HG03442 (cell line): ENCODE measurements around the gene ACTR3.
A peak's percentile ranks its signal among the peaks of the same experiment; 100 is the strongest.

Source experiments
- ATAC-seq: cut with Tn5 transposase; IDR thresholded peaks from one replicate; pipeline ENCODE4 v1.9.1; 2021; ENCODE audit warnings: mild to moderate bottlenecking, moderate library complexity; ENCODE audit not compliant: unreplicated experiment

The ACTR3 gene

DNA sequence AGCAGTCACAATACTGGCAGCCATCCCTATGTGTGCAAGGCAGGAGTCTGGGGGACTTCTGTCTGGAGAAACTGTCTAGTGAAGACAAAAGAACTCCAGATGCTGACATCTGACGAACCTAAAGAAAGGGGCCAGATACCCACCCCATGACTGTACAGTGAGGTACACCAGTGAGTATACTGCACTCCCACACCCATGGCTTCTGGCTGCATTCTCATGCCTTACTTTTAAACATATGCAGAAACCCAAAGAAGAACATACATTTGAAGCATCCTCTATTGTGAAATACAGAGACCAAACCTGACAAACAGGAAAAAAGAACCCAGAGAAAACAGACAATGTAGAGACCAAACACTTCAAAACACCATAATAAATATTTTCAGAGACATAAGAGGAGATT is 102.2 kb downstream of the ACTR3 start:
- ATAC-seq: no peak

DNA sequence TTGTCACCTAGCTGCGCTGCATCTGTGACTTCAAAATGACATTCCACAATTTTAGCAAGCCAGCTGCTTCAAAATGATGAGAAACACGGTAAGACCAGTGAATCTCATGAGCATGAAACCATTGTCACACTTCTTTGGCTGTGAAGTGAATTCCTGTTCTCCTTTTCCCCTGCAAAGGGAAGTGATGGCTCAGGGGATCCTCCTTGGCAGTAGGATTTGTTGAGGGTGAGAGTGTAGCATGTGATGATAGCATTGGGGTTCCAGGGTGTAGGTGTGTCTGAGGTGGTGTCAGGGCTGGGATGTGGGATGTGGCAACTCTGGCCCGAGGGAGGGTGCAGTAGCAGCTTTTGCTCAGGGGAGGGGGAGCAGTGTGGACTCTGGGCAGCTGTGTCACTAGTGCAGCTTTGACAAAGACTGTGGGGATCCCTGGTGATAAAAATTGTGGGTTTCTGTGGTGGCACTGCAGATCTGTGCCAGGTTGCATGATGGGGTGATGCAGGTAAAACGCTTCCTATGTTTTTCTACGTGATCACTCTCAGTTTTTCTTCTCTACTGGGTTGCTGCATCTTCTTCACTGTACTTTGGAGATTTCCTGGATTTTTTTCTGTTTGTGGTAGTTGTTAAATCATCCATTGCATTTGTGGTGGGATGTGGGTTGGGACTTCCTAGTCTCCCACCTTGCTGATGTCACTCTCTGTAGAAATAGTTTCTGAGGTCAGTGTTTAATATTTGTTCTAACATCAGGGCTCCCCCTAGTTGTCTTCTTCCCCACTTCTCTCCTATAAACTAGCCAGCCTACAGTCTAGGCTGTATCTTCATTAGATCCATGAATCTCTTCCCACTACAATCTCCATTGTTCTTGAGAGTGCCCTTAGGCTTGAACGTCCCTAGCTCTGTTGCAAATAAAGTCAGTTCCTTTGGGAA is 107.0 kb downstream of the ACTR3 start:
- ATAC-seq: no peak

DNA sequence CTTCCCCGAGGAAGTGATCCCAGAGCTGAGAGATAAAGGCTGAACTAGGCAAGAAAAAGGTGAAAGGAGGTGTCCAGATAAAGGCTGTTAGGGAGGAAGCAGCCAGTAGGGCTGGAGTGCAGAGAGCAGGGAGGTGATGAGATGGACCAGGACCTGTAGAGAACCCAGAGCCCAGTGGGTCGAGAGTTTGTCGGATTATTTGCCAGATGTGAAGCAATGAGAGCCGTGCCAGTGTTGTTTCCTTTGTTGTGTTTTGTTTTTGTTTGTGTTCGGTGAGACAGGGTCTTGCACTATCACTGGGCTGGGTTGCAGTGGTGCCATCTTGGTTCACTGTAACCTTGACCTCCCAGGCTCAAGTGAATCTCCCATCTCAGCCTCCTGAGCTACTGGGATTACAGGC is 111.3 kb downstream of the ACTR3 start:
- ATAC-seq: no peak

DNA sequence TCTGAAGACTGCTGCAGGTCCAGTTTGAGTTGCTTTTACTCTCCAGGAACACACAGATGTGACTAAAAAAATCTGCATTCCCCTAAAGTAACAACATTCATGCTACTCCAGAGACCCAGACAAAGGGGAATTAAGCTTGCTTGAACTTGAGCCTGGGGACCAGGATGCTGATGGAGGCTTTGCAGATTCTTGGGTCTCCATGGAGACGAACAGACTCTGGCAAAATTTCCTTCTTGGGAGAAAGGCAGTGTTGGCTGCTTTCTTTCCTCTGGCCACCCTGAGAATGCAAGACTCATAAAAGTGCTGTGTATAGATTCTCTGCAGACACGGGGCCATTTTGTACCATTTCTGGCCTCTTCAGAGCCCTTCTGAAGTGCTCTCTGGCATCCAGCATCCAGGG is 112.0 kb downstream of the ACTR3 start:
- ATAC-seq: no peak

DNA sequence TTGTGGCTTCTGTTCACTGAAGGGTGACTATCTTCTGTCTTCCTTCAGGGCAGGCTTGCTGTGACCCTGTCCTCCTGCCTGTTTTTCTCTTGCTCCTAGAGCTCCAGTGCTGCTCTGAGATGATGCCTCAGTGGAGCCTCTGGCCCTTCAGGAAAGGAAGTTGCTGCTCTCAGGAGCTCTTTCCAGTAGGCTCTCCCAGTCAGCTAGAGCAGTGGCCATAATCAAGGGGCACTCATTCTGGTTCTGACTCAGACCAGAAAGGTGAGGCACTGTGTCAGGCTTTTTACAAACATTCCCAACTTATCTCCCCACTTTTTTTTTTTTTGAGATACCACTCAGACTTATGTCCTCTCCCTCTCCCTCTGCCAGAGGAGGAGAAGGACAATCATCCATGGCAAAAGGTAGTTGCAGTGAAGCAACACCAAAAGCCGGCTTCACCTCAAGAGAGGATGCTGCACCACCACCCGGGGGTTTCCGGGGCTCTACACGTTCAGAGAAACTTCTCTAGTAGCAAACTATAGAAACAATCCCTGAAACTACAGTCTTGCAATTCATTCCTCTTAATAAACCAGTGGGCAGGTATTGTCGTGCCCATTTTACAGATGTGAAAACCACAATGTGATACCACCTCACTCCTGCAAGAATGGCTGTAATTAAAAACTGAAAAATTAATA is 115.4 kb downstream of the ACTR3 start:
- ATAC-seq: peak; percentile 69

DNA sequence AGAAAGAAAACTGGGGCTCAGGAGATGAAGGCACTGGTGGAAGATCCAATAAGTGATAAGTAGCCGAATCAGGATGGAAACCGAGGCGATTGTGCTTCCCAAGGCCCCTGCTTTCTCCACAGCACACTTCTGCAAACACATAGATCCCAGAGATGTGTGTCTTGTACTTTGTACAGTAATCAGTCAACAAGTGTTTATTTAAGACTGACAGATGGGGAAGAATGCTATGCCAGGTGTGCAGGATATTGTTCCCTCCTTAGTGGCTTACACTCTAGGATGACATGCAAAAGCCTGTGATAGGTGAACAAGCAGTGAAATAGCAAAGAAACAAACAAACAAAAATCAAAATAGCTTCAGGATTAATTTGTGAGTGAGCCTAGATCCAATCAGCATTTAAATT is 116.6 kb downstream of the ACTR3 start:
- no peak for ATAC-seq

DNA sequence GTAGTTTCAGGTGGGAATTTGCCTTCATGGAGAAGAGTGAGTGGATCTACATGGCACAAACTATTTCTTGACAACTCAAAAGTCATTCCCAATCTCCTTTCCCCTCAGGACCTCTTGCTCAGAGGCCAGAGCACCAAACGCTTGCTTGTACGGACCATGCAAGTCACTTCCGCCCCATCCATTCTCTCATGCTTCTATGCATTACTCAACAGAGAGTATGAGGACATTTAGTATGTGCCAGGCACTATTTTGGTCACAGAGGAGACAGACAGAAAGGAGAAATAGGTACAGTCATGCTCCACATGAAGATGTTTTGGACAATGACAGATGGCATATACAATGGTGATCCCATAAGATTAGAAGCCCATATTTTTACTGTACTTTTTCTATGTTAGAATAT is 117.5 kb downstream of the ACTR3 start:
- ATAC-seq: no peak

DNA sequence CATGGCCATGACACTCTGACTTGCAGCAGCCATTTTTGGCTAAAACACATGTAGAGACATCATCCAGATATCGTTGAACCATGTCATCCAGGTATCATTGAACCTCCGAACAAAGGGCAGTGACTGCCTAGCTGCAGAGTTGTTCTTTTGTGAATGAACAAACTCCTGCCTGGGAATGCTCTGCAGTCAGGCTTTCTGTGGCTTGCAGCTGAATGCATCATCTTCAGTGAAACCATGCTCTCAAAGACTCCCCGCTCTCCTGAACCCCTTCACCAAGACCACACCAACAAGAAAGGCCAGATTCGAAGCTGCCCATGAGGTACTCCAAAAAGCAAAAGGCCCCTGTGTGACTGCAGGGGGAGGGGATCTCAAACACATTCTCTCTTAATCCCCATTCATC is 118.8 kb downstream of the ACTR3 start:
- no peak for ATAC-seq

DNA sequence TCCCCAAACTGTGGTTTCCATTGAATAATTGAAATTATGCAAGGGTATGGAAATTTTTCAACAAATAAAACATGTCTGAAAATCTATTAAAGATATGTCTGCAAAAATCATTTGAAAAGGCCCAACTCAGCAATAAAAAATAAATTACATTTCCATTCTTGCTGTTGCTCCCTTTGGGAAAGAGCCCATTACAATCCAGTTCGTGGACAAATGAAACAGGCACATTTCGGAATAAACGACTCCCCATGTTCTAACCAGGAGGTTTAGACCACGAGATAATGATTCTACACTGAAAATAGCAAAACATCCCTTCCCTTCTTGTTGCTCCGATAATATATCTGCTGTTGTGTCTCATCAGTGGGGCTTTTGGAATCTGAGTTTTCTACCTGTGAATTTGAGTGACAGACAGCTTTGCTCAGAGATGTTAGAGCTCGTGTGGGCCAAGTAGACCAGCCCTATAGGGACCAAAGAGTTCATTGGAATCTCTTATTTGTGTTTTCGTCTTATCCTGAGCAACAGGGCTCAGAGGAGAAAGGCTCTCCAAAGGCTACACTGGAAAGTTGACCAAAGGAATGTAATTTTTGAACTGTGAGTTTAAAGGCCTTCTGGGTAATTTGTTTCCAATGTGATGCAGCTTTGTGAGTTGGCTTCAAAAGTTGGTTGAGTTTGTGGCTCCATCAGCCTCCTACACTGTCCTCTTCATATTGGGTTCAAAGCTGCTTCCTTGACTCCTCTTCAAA is 119.5 kb downstream of the ACTR3 start:
- no peak for ATAC-seq

DNA sequence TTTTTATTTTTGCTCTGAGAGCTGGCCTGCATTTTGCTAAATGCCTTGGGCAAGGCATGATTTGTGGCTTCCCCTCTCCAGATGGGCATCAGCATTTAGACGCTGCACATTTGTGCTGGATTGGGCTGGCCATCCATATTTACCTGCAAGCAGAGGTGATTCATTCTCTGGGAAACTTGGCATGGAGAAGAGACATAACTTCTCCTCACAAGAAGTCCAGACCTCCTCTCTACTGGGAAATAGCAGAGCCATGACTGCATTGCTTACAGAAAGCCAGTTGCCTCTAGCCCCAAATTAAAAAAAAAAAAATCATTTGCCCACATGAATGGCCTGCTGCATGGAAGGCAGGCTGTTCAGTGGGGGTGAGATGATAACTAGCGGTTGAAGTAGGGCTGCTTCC is 120.1 kb downstream of the ACTR3 start:
- no peak for ATAC-seq

DNA sequence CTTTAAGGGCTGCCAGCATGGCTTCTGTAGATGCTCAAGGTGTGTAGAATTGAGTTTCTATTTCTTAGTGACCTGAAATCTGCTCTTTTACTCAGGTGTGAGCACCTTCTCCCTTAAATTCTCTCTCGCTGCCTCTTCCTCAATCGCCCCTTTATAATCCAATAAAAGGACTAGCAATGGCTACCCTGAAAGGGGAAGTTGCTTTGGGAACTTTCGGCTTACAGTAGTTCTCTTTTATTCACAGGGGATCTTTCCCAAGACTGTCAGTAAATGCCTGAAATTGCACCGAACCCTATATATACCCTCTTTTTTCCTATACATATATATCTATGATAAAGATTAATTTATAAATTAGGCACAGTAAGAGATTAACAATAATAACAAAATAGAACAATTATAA is 121.8 kb downstream of the ACTR3 start:
- no peak for ATAC-seq
